ENCODE data around the gene CNST.

DNA sequence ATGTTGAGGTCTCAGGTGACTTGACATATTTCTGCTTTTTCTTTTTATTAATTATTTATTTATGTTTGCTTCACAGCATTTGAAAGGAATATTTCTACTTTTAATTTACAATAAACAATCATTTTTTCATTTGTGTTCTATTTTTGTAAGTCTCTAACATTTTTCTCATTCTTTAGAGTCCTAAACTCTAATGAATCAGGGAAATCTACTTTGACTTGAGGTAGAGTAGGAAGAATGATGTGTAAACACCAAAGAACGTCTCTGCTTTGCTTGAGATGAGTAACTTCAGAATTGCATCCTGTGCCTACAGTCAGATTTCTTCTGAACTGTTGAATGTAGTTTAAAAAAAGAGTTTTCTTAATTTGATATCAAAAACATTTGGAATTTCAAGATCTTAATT, 65.2 kb downstream of the CNST start:
- TF ChIP-seq, protein P1, sequence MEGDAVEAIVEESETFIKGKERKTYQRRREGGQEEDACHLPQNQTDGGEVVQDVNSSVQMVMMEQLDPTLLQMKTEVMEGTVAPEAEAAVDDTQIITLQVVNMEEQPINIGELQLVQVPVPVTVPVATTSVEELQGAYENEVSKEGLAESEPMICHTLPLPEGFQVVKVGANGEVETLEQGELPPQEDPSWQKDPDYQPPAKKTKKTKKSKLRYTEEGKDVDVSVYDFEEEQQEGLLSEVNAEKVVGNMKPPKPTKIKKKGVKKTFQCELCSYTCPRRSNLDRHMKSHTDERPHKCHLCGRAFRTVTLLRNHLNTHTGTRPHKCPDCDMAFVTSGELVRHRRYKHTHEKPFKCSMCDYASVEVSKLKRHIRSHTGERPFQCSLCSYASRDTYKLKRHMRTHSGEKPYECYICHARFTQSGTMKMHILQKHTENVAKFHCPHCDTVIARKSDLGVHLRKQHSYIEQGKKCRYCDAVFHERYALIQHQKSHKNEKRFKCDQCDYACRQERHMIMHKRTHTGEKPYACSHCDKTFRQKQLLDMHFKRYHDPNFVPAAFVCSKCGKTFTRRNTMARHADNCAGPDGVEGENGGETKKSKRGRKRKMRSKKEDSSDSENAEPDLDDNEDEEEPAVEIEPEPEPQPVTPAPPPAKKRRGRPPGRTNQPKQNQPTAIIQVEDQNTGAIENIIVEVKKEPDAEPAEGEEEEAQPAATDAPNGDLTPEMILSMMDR (IDR thresholded peaks at IDR 0.05) = no peak
- no peak for TF ChIP-seq POLR2A (IDR thresholded peaks at IDR 0.05)
